ENCODE measurements around the gene FAM131C.

Gene FAM131C

DNA sequence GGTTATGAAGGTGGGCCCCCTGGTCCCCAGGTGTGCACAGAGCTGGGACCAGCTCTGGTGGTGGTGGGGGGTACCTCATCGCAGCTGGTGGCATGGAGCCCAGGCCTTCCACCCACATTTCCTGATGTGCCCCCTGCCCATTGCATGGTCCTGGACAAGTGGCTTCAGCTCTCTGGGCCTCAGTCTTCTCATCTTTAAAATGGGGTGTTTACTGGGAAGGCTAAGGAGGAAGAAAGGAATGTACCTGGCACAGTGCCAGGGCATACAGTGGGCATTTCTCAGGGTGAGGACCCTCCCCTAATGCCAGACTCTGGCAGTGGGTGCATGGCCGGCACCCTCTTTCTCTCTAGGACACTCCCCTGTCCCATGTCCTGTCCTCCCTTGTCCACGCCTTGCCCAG lies 22.4 kb downstream of the FAM131C start:
- TF ChIP-seq MYC (IDR thresholded peaks at IDR 0.05; ENCODE audit: low read depth, low read length) (no peak), POLR2A (IDR thresholded peaks at IDR 0.05; ENCODE audit: extremely low read depth, insufficient read length) (no peak)
- TF ChIP-seq, protein P1, sequence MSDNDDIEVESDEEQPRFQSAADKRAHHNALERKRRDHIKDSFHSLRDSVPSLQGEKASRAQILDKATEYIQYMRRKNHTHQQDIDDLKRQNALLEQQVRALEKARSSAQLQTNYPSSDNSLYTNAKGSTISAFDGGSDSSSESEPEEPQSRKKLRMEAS (IDR thresholded peaks at IDR 0.05; ENCODE audit: low read depth, low read length): no peak
- TF ChIP-seq, protein P2, sequence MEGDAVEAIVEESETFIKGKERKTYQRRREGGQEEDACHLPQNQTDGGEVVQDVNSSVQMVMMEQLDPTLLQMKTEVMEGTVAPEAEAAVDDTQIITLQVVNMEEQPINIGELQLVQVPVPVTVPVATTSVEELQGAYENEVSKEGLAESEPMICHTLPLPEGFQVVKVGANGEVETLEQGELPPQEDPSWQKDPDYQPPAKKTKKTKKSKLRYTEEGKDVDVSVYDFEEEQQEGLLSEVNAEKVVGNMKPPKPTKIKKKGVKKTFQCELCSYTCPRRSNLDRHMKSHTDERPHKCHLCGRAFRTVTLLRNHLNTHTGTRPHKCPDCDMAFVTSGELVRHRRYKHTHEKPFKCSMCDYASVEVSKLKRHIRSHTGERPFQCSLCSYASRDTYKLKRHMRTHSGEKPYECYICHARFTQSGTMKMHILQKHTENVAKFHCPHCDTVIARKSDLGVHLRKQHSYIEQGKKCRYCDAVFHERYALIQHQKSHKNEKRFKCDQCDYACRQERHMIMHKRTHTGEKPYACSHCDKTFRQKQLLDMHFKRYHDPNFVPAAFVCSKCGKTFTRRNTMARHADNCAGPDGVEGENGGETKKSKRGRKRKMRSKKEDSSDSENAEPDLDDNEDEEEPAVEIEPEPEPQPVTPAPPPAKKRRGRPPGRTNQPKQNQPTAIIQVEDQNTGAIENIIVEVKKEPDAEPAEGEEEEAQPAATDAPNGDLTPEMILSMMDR (IDR thresholded peaks at IDR 0.05; ENCODE audit: low read depth, low read length): no peak
- no peak overlapping the region for H3K4me3 ChIP-seq (ENCODE audit: low read depth, low read length)
- DNase-seq (ENCODE audit: low read depth): no peak

GRCh38 chr1:16050328-16050727 lies 23.1 kb downstream of the FAM131C start:
- TF ChIP-seq MYC (IDR thresholded peaks at IDR 0.05; ENCODE audit: low read depth, low read length): no peak
- TF ChIP-seq, protein P2 (IDR thresholded peaks at IDR 0.05; ENCODE audit: low read depth, low read length): no peak
- DNase-seq (ENCODE audit: low read depth): no peak
- no peak overlapping the region for H3K4me3 ChIP-seq (ENCODE audit: low read depth, low read length)

DNA sequence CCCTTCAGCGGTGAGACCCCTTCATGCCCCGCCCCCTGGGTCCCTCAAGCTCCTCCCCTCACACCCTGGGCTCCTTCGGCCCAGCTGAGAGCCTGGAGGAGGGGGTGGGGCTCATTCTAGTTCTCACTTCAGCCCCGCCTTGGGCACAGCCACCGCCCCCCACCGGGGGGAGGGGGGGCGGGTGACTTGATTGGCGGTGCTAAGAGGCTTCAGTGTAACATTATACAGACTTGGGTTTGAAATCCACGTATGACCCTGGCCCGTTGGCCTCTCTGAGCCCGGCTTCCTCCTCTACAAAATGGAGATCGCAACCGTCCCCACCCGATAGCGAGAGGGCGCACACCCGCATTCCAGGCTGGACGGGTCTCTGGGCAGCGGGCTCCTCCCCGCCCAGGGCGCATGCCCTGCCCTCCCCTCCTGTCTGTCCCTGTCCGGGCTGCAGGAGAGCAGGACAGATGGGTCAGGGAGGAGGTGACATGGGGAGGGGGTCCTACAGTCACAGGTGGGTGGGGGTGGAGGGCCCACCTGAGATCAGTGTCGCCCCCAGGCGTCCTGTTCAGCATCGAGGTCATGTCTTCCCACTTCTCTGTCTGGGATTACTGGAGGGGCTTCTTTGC lies 24.8 kb downstream of the FAM131C start:
- TF ChIP-seq, protein P2 (IDR thresholded peaks at IDR 0.05; ENCODE audit: low read depth, low read length): no peak
- no peak for TF ChIP-seq MYC (IDR thresholded peaks at IDR 0.05; ENCODE audit: low read depth, low read length)
- no peak for TF ChIP-seq POLR2A (IDR thresholded peaks at IDR 0.05; ENCODE audit: extremely low read depth, insufficient read length)
- DNase-seq (ENCODE audit: low read depth): peak; percentile 30

DNA sequence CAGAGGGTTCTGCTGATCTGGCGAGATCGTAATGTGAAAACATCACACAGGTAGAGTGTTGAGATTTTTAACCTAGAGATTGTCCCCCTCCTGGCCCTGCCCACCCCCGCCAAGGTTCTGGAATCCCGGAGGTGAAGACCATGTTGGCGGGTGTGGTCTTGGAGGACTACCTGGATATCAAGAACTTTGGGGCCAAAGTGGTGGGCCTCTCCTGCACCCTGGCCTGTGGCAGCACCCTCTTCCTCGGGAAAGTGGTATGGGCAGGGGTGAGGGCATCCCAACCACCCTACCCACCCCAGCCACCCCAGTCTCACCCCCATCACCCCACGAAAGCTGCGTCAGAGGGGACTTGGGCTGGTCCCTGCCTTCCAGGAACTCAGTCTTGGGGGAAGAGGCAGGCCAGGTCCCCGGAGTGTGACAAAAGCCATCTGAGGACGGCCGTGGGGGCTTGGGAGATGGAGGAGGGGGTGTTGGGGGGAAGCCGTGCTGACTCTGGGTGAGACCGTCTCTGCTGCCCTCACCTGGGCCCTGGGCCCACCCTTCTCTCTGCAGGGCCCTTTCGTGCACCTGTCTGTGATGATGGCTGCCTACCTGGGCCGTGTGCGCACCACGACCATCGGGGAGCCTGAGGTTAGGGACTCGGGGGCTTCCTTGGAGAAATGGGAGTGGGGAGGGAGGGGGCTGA lies 25.5 kb downstream of the FAM131C start:
- DNase-seq (ENCODE audit: low read depth): no peak
- no peak overlapping the region for H3K4me3 ChIP-seq (ENCODE audit: low read depth, low read length)
- TF ChIP-seq MYC (IDR thresholded peaks at IDR 0.05; ENCODE audit: low read depth, low read length): no peak
- TF ChIP-seq POLR2A (IDR thresholded peaks at IDR 0.05; ENCODE audit: extremely low read depth, insufficient read length): no peak
- TF ChIP-seq, protein P1 (IDR thresholded peaks at IDR 0.05; ENCODE audit: low read depth, low read length): no peak
- TF ChIP-seq, protein P2 (IDR thresholded peaks at IDR 0.05; ENCODE audit: low read depth, low read length): no peak

More for the DNA sequence above, 24.8 kb downstream of the FAM131C start:
- H3K4me3 ChIP-seq (ENCODE audit: low read depth, low read length): no peak overlapping the region

- no peak overlapping the region for H3K4me3 ChIP-seq (ENCODE audit: low read depth, low read length)
- TF ChIP-seq POLR2A (IDR thresholded peaks at IDR 0.05; ENCODE audit: extremely low read depth, insufficient read length): no peak
- TF ChIP-seq, protein P1 (IDR thresholded peaks at IDR 0.05; ENCODE audit: low read depth, low read length): no peak
- no peak for DNase-seq (ENCODE audit: low read depth)
These were observed 26.6 kb downstream of the FAM131C start for GRCh38 chr1:16046842-16047241.

GRCh38 chr1:16043950-16044349 lies 29.5 kb downstream of the FAM131C start:
- no peak for DNase-seq (ENCODE audit: low read depth)
- no peak overlapping the region for H3K4me3 ChIP-seq (ENCODE audit: low read depth, low read length)
- TF ChIP-seq POLR2A (IDR thresholded peaks at IDR 0.05; ENCODE audit: extremely low read depth, insufficient read length) (no peak), MYC (IDR thresholded peaks at IDR 0.05; ENCODE audit: low read depth, low read length) (no peak)
- TF ChIP-seq, protein P2 (IDR thresholded peaks at IDR 0.05; ENCODE audit: low read depth, low read length): no peak
- TF ChIP-seq, protein P1 (IDR thresholded peaks at IDR 0.05; ENCODE audit: low read depth, low read length): no peak

Data from NB4 (cell line).